ENCODE results near the gene CKAP2L. TPM values are rescaled to one million over a fixed set of nuclear protein-coding genes. Genes with fewer than 3 reads are reported as not detected.

The CKAP2L gene
- total RNA-seq, 1 experiment from 2014 or later: 23.3 TPM

GRCh38 chr2:112768432-112768831 is 4.0 kb upstream of the CKAP2L start:
- no peak overlapping the region for H2AK5ac ChIP-seq (ENCODE audit: insufficient read length, low read length)
- no peaks in the 10 kb centered on the region for H3K4me1 ChIP-seq (ENCODE audit: insufficient read depth, low read length)
- Mint-ChIP-seq H3K36me3 (ENCODE audit: insufficient read depth in 1 of 3, low read depth in 3 of 3) (no peaks in the 10 kb centered on the region), H3K27ac (no peak overlapping the region), H3K9me3 (no peaks in the 10 kb centered on the region), H3K4me1 (peaks cover 7 to 10% of the 10 kb centered on the region in 2 experiments), H3K4me3 (no peak overlapping the region), H3K27me3 (ENCODE audit: low read depth) (no peaks in the 10 kb centered on the region)
- no peak overlapping the region for H4K91ac ChIP-seq (ENCODE audit: insufficient read length, low read depth, low read length)
- no peak overlapping the region for H2AFZ ChIP-seq (ENCODE audit: low read length)
- H3K9me3 ChIP-seq (ENCODE audit: control insufficient read depth, low read depth, low read length): no peaks in the 10 kb centered on the region
- no peaks in the 10 kb centered on the region for H3K79me2 ChIP-seq (ENCODE audit: insufficient read depth, low read length)
- no peak overlapping the region for H4K5ac ChIP-seq (ENCODE audit: insufficient read length, low read depth, low read length)
- H3K18ac ChIP-seq (ENCODE audit: insufficient read length, low read depth, low read length): no peak overlapping the region
- WGBS (ENCODE audit: extremely low coverage, insufficient read length, low lambda C conversion rate): no CpG with 5 or more reads among the region's 1 CpG
- H3K23ac ChIP-seq (ENCODE audit: insufficient read length, low read depth, low read length): no peak overlapping the region
- no peak overlapping the region for H3K56ac ChIP-seq (ENCODE audit: insufficient read length, low read depth, low read length)
- H2BK120ac ChIP-seq (ENCODE audit: low read depth, low read length, poor library complexity, severe bottlenecking): no peak overlapping the region
- H3K79me1 ChIP-seq (ENCODE audit: insufficient read depth, low read depth, low read length, poor library complexity, severe bottlenecking): no peaks in the 10 kb centered on the region
- DNase-seq: no peak
- H4K8ac ChIP-seq (replicated peaks; ENCODE audit: insufficient read length, low read depth, low read length): no peak overlapping the region
- H3K9ac ChIP-seq (ENCODE audit: extremely low read depth, insufficient read length, low read length): no peak overlapping the region
- H2BK20ac ChIP-seq (ENCODE audit: low read depth, low read length, poor library complexity, severe bottlenecking): no peak overlapping the region
- no peak overlapping the region for H2BK12ac ChIP-seq (ENCODE audit: insufficient read length, low read depth, low read length)
- H3K27ac ChIP-seq (ENCODE audit: insufficient read length, low read depth, low read length): no peak overlapping the region
- no peak overlapping the region for H2BK5ac ChIP-seq (ENCODE audit: insufficient read length, low read length)
- H3K27me3 ChIP-seq (ENCODE audit: insufficient read depth, low read length): no peaks in the 10 kb centered on the region
- TF ChIP-seq CTCF (conservative IDR thresholded peaks at IDR 0.05): peak; percentile 17; the same call in 1 of the 3 replicates
- no peak overlapping the region for H3K14ac ChIP-seq (ENCODE audit: insufficient read depth, low read length)
- peaks cover 4% of the 10 kb centered on the region for H3K23me2 ChIP-seq (ENCODE audit: insufficient read length, low read depth, low read length, poor library complexity, severe bottlenecking)
- no peak overlapping the region for H3K4ac ChIP-seq (ENCODE audit: low read depth, low read length)
- no peaks in the 10 kb centered on the region for H4K20me1 ChIP-seq (ENCODE audit: control insufficient read depth, insufficient read depth, insufficient read length)
- H3K4me2 ChIP-seq (ENCODE audit: insufficient read depth, insufficient read length, low read length): no peak overlapping the region
- H3T11ph ChIP-seq (ENCODE audit: low read length): no peak overlapping the region
- H2BK15ac ChIP-seq (ENCODE audit: low read depth, low read length): no peak overlapping the region
